ENCODE data around the gene HMX3. TPM values are rescaled to one million over a fixed set of nuclear protein-coding genes. Genes with fewer than 3 reads are reported as not detected.

The HMX3 gene
- total RNA-seq, 1 donor from 2014 or later: not detected

DNA sequence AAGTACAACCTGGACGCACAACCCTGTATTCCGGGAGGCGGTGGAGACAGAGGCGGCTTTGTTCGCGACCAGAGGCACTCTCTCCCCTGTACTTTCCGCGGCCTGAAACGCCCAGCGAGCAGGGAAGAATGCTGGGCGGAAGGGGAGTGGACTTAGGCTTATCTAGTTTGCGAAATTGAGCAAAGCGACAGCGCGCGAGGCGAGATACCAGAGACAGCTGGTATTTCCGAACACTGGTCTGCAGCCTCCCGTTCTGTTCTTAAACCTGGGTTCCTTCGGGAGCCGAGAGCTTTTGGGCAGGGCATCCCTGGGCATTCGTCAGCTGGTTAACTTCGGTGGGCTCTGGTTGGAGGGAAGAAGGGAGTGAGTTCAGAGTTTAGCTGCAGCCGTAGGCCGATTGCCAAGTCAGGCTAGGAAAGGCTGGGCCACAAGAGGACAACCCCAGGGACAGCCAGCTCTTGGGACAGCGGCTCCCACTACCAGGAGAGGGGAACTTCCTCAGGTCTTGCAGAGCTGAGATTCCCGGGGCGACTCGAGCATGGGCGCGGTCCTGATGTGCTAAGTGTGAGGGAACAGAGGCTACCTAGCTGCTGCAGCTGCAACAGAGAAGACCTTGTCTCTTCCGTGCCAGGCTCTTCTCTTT is 3.9 kb downstream of the HMX3 start:
- no peak overlapping the region for H3K4me3 ChIP-seq
- DNase-seq (no peak), ATAC-seq (peak in 1 of 2 donors; percentile 33)
- intact Hi-C loops (cut with DNase I): no loop called here
- TF ChIP-seq, protein P1, sequence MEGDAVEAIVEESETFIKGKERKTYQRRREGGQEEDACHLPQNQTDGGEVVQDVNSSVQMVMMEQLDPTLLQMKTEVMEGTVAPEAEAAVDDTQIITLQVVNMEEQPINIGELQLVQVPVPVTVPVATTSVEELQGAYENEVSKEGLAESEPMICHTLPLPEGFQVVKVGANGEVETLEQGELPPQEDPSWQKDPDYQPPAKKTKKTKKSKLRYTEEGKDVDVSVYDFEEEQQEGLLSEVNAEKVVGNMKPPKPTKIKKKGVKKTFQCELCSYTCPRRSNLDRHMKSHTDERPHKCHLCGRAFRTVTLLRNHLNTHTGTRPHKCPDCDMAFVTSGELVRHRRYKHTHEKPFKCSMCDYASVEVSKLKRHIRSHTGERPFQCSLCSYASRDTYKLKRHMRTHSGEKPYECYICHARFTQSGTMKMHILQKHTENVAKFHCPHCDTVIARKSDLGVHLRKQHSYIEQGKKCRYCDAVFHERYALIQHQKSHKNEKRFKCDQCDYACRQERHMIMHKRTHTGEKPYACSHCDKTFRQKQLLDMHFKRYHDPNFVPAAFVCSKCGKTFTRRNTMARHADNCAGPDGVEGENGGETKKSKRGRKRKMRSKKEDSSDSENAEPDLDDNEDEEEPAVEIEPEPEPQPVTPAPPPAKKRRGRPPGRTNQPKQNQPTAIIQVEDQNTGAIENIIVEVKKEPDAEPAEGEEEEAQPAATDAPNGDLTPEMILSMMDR (IDR thresholded peaks at IDR 0.05): no peak
- peaks cover 41% of the 10 kb centered on the region for H3K4me1 ChIP-seq
- H3K27me3 ChIP-seq (ENCODE audit: low read depth): peaks cover 100% of the 10 kb centered on the region
- H3K9me3 ChIP-seq: no peaks in the 10 kb centered on the region
- no peak overlapping the region for H3K27ac ChIP-seq
- no peaks in the 10 kb centered on the region for H3K36me3 ChIP-seq

DNA sequence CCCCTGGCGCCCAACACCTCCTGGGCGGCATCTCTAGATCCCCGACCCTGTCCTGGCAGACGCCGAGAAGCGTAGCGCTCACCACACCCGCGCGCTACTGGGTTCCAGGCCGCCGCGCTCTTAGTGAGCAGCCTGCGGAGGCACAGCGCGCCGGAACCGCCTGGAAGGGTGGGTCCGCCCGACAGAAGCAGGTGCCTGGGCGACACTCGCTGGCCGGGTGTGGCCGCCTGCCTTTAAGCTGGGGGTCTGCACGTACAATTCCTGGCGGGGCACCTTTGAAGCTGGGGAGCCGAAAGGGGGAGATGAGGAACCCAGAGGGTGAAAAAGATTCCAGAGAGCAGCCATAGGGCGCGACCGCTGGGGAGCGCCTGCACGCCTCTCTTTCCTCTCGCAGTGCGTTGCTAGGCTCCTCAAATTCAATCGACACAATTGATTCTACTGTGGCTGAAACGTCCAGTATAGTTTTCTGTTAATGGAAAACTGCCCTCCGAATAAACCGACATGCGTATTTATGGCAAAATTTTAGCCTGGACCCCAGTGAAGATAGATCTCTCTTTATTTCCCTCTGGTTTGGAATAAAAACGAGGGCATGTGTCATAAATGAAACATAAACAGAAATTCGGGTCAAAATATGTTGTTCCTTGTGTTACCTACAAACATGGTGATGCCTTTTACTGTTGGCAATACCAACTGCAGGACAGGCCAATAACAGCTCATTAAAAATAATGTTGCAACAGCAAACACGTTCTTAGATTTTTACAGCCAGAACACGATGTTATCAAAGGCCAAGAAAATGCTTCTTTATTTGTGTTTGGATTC is 4.6 kb downstream of the HMX3 start:
- intact Hi-C loops (cut with DNase I): no loop called here
- no peak for ATAC-seq
- TF ChIP-seq, protein P1 (IDR thresholded peaks at IDR 0.05): no peak
- H3K27ac ChIP-seq: no peak overlapping the region
- H3K4me1 ChIP-seq: peaks cover 33% of the 10 kb centered on the region
- H3K27me3 ChIP-seq (ENCODE audit: low read depth): peaks cover 100% of the 10 kb centered on the region
- no peaks in the 10 kb centered on the region for H3K36me3 ChIP-seq
- no peak overlapping the region for H3K4me3 ChIP-seq
- no peaks in the 10 kb centered on the region for H3K9me3 ChIP-seq
- no peak for DNase-seq

DNA sequence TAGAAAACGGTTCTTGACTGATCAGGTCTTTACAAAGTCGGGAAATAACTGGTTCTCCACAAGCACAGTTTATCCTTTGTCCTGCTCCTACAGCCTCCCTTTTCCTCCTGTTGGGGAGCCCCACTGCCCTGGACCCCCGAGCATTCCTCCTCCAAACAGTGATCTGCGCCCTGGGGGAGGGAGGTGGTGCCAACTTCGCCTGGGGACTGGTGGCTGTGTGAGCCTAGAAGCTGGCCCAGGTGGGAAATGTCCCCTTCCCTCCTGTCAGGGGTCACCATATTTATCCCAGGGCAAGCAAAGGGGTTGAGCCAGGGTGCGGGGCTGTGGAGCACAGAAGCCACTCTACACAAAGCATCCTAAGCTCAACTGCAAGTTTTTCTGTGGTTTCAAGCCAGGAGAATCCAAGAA is 5.2 kb downstream of the HMX3 start:
- DNase-seq (no peak), ATAC-seq (no peak)
- H3K4me3 ChIP-seq: no peak overlapping the region
- TF ChIP-seq, protein P1 (IDR thresholded peaks at IDR 0.05): no peak
- H3K27ac ChIP-seq: no peak overlapping the region
- intact Hi-C loops (cut with DNase I): no loop called here
- peaks cover 100% of the 10 kb centered on the region for H3K27me3 ChIP-seq (ENCODE audit: low read depth)
- H3K36me3 ChIP-seq: no peaks in the 10 kb centered on the region
- peaks cover 32% of the 10 kb centered on the region for H3K4me1 ChIP-seq
- no peaks in the 10 kb centered on the region for H3K9me3 ChIP-seq

DNA sequence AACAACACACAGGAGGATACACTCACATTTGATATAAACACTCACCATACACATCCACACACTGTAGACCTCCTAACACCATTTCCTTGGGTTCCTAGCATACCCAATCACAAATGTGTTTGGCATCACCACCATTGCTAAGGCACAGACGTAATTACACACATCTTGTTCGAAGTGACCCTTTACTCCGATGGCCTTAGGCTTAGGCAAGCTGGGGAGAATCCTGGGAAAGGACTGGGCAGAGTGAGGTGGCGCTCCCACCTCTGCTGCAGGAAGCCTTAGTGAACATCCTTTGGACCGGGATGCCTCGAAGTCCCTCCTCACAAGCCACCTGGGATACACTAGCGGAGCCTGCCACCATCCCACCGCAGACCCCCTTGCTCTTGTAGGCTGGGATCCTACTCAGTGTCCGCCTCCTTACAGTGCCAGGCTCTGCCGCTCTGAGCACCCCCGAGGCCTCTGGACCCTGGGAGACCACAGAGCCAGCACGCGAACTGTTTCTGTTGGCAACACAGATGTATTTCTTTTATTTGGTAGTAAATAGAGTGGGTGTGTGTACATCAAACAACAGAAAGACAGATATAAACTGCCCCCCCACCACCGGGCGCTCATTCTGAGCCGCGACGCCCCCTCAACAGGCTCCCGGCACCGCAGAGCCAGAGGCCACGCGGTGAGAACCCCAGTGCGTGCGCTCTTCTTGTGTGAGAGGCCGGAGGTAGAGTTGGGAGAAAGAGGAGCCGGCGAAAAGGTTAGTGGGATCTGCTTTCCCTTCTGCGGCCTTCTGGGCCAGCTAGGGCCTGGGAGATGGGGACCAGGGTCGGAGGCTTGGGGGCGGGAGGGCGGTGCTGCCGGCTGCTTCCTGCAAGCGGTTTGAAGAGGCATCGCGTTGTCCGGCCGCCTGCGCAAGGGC is 6.3 kb downstream of the HMX3 start:
- Histone ChIP-seq H3K4me1 (peaks cover 27% of the 10 kb centered on the region), H3K36me3 (no peaks in the 10 kb centered on the region), H3K4me3 (no peak overlapping the region), H3K27ac (no peak overlapping the region), H3K9me3 (no peaks in the 10 kb centered on the region), H3K27me3 (ENCODE audit: low read depth) (peaks cover 100% of the 10 kb centered on the region)
- no peak for DNase-seq
- ATAC-seq: no peak
- TF ChIP-seq, protein P1 (IDR thresholded peaks at IDR 0.05): no peak
- intact Hi-C loops (cut with DNase I): no loop called here

DNA sequence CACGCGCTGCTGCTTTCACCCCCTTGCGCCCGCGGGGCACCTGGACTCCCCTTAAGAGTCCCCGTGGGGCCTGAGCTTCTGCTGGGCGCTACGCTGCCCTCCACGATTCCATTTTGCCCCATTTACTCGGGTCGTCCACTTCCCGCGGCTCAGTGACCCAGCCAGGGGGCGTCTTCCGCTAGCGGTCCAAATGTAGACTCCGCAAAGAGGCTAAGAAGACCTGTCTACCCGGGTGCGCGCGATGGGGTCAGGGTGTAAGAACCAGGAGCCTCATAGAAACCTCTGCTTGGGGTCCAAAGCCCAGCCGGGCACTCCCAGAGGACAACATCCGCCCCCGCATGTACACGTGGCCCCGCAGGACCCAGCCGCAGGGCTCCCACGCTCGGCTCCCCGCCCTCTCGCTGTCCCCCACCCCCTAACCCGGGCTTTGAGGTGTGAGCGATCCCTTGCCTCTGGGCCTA is 7.0 kb downstream of the HMX3 start:
- TF ChIP-seq, protein P1 (IDR thresholded peaks at IDR 0.05): no peak
- H3K27ac ChIP-seq: no peak overlapping the region
- no peak overlapping the region for H3K4me3 ChIP-seq
- DNase-seq (peak; percentile 39), ATAC-seq (no peak)
- H3K9me3 ChIP-seq: no peaks in the 10 kb centered on the region
- H3K4me1 ChIP-seq: peaks cover 25% of the 10 kb centered on the region
- intact Hi-C loops (cut with DNase I): no loop called here
- H3K27me3 ChIP-seq (ENCODE audit: low read depth): peaks cover 100% of the 10 kb centered on the region
- H3K36me3 ChIP-seq: no peaks in the 10 kb centered on the region
